Measurements from ENCODE around the gene PSAP.

- TF ChIP-seq CTCF (IDR thresholded peaks at IDR 0.05 in 8 of 11, conservative IDR thresholded peaks at IDR 0.05 in 3 of 11) (no peak), POLR2AphosphoS5 (IDR thresholded peaks at IDR 0.05) (peak in 2 of 3 donors; percentile 25 to 44), POLR2A (IDR thresholded peaks at IDR 0.05) (no peak)
Measured at GRCh38 chr10:71834343-71834674, 16.7 kb downstream of the PSAP start.

All from spleen (tissue), 7 donors.